Stomach (tissue), 9 donors: ENCODE measurements around the gene TAF4. TPM values are rescaled to one million over a fixed set of nuclear protein-coding genes. Genes with fewer than 3 reads are reported as not detected.
A peak's percentile ranks its signal among the peaks of the same experiment; 100 is the strongest.
"Not testable (repeated sequence)": the region's sequence is repeated elsewhere in the genome, so short reads cannot be mapped to it uniquely, and the experiment has no call there.

ENCODE experiments used
- DNase-seq, 2 donors: peaks; one replicate each; pipeline versions ENCODE4 v3.0.0 to v3.0.0-alpha.2; 2013 to 2019
- H3K27ac ChIP-seq, 5 donors: fragments of 200-600 bp in 4 of 5; sonication (generic) in 4 of 5; one replicate each; pipeline ENCODE4 v1.5.1; 2013 to 2019; ENCODE audit warnings: mild to moderate bottlenecking in 1 of 5, moderate library complexity in 1 of 5
- H3K27me3 ChIP-seq, 3 donors: fragments of 200-600 bp; sonication (generic); one replicate each; pipeline ENCODE4 v1.5.1; 2017 to 2019; ENCODE audit warnings: mixed run types in 1 of 3
- H3K36me3 ChIP-seq, 4 donors: fragments of 200-600 bp; sonication (generic); 1 replicate in 3 of 4; 2 replicates in 1 of 4; pipeline ENCODE4 v1.5.1; 2016 to 2019
- H3K4me1 ChIP-seq, 4 donors: fragments of 200-600 bp; sonication (generic); one replicate each; pipeline ENCODE4 v1.5.1; 2016 to 2019
- H3K4me3 ChIP-seq, 4 donors: fragments of 200-600 bp; sonication (generic) in 3 of 4; one replicate each; pipeline ENCODE4 v1.5.1; 2016 to 2019; ENCODE audit warnings: mild to moderate bottlenecking in 1 of 4
- H3K9me3 ChIP-seq, 4 donors: fragments of 200-600 bp; sonication (generic); one replicate each; pipeline ENCODE4 v1.5.1; 2016 to 2019
- CTCF ChIP-seq, 7 experiments: fragments of 450-650 bp in 4 of 7; fragments of 200-600 bp in 3 of 7; sonication (generic) in 3 of 7; IDR thresholded peaks; one replicate each; pipeline ENCODE4 v1.5.1; 2016 to 2019; ENCODE audit warnings: antibody characterized with exemption in 7 of 7, control low read depth in 2 of 7, mild to moderate bottlenecking in 1 of 7
- EP300 ChIP-seq: sonication (generic); formaldehyde crosslinking; IDR thresholded peaks from one replicate; pipeline ENCODE4 v1.6.1; 2017; ENCODE audit warnings: antibody characterized with exemption
- POLR2A ChIP-seq, 4 donors: fragments of 450-650 bp; IDR thresholded peaks; one replicate each; pipeline ENCODE4 v1.6.1; 2016; ENCODE audit warnings: antibody characterized with exemption in 4 of 4, control low read depth in 2 of 4, mild to moderate bottlenecking in 1 of 4, moderate library complexity in 1 of 4
- POLR2AphosphoS5 ChIP-seq, 3 donors: sonication (generic); formaldehyde crosslinking; IDR thresholded peaks; one replicate each; pipeline ENCODE4 v1.6.1; 2016; ENCODE audit warnings: antibody characterized with exemption in 3 of 3
- WGBS, 5 donors: extraction: QIAGEN DNeasy Blood & Tissue Kit in 3 of 5; methylation state at CpG; one replicate each; pipeline versions ENCODE4 v1.1.5 to v1.1.7; 2013 to 2018; 5-methylcytosine and 5-hydroxymethylcytosine counted together
- intact Hi-C: fragments of 100-400 bp; cut with DNase I; formaldehyde crosslinking; loops from one replicate; pipeline ENCODE4 v1.15.1; 2023; ENCODE audit warnings: low total_unique reads
- polyA plus RNA-seq, 3 donors: library from polyadenylated mRNA; stranded (reverse); fragments of 200-250 nt; gene quantifications; one replicate each; pipeline ENCODE4 v1.2.3, GENCODE V29; 2013
- total RNA-seq, 5 donors: library from RNA; depleted of rRNA; stranded (reverse); fragments of >200 nt; gene quantifications; one replicate each; pipeline versions ENCODE4 v1.1.0 to v1.2.3, GENCODE V29; 2014 to 2016
- donor health status: healthy with polysubstance abuse.
- donor health status: Bipolar disorder and iron deficiency.
- donor health status: healthy.

TAF4 gene
- total and polyA plus RNA-seq, 8 donors: 3.2 to 33.9 (median 11.2) TPM

GRCh38 chr20:62056975-62057374, 8.7 kb downstream of the TAF4 start:
- Histone ChIP-seq H3K4me3 (no peak overlapping the region), H3K4me1 (peaks cover 0 to 50% (median 20%) of the 10 kb centered on the region in 4 donors), H3K36me3 (peaks cover 6 to 37% (median 16%) of the 10 kb centered on the region in 4 donors), H3K27me3 (no peaks in the 10 kb centered on the region), H3K27ac (no peak overlapping the region), H3K9me3 (no peaks in the 10 kb centered on the region)
- WGBS, 5 donors: 86 to 92% (median 90%) methylated on average over 11 of the region's 11 CpGs
- intact Hi-C loops: no loop called here
- no peak for TF ChIP-seq CTCF (IDR thresholded peaks at IDR 0.05)
- TF ChIP-seq EP300: no peak
- no peak for TF ChIP-seq POLR2AphosphoS5 (IDR thresholded peaks at IDR 0.05)
- no peak for TF ChIP-seq POLR2A (IDR thresholded peaks at IDR 0.05)
- no peak for DNase-seq

GRCh38 chr20:62056377-62056776, 9.3 kb downstream of the TAF4 start:
- WGBS, 5 donors: 80 to 94% (median 91%) methylated on average over 6 of the region's 6 CpGs
- peaks cover 0 to 53% (median 22%) of the 10 kb centered on the region in 4 donors for H3K4me1 ChIP-seq
- TF ChIP-seq POLR2AphosphoS5 (IDR thresholded peaks at IDR 0.05) (no peak), CTCF (IDR thresholded peaks at IDR 0.05) (no peak), POLR2A (IDR thresholded peaks at IDR 0.05) (no peak), EP300 (no peak)
- H3K27ac ChIP-seq: no peak overlapping the region
- DNase-seq: no peak
- H3K9me3 ChIP-seq: no peaks in the 10 kb centered on the region
- H3K36me3 ChIP-seq: peaks cover 6 to 37% (median 16%) of the 10 kb centered on the region in 4 donors
- intact Hi-C loops: no loop called here
- no peak overlapping the region for H3K4me3 ChIP-seq
- H3K27me3 ChIP-seq: no peaks in the 10 kb centered on the region

- DNase-seq, intact Hi-C loops, H3K27me3 ChIP-seq, H3K4me3 ChIP-seq, H3K9me3 ChIP-seq, H3K27ac ChIP-seq: not testable (repeated sequence)
- H3K36me3 ChIP-seq: peaks cover 6 to 37% (median 16%) of the 10 kb centered on the region in 4 donors
- WGBS, 5 donors: 72 to 93% (median 86%) methylated on average over 6 of the region's 6 CpGs
- H3K4me1 ChIP-seq: peaks cover 0 to 53% (median 22%) of the 10 kb centered on the region in 4 donors
Observed at GRCh38 chr20:62055862-62056115, 9.9 kb downstream of the TAF4 start.

GRCh38 chr20:62055106-62055861, 10.4 kb downstream of the TAF4 start:
- H3K9me3 ChIP-seq: no peaks in the 10 kb centered on the region
- H3K4me1 ChIP-seq: peaks cover 0 to 54% (median 25%) of the 10 kb centered on the region in 4 donors
- no peak for TF ChIP-seq POLR2AphosphoS5 (IDR thresholded peaks at IDR 0.05)
- no peak for TF ChIP-seq POLR2A (IDR thresholded peaks at IDR 0.05)
- TF ChIP-seq CTCF (IDR thresholded peaks at IDR 0.05): no peak
- TF ChIP-seq EP300: no peak
- 90 to 97% (median 96%) methylated on average over 21 of the region's 21 CpGs for WGBS, 5 donors
- intact Hi-C loops: no loop called here
- H3K36me3 ChIP-seq: peaks cover 6 to 37% (median 16%) of the 10 kb centered on the region in 4 donors
- H3K27ac ChIP-seq: no peak overlapping the region
- DNase-seq: peak in 1 of 2 donors; percentile 1
- H3K4me3 ChIP-seq: no peak overlapping the region
- no peaks in the 10 kb centered on the region for H3K27me3 ChIP-seq

GRCh38 chr20:62054451-62054953, 11.2 kb downstream of the TAF4 start:
- Histone ChIP-seq H3K27ac (no peak overlapping the region), H3K9me3 (no peaks in the 10 kb centered on the region), H3K27me3 (no peaks in the 10 kb centered on the region), H3K36me3 (peaks cover 6 to 37% (median 16%) of the 10 kb centered on the region in 4 donors), H3K4me3 (no peak overlapping the region), H3K4me1 (peaks cover 0 to 48% (median 19%) of the 10 kb centered on the region in 4 donors)
- intact Hi-C loops: no loop called here
- no peak for TF ChIP-seq CTCF (IDR thresholded peaks at IDR 0.05)
- TF ChIP-seq EP300: no peak
- TF ChIP-seq POLR2AphosphoS5 (IDR thresholded peaks at IDR 0.05): no peak
- TF ChIP-seq POLR2A (IDR thresholded peaks at IDR 0.05): no peak
- no peak for DNase-seq
- WGBS, 5 donors: 95 to 98% (median 97%) methylated on average over 11 to 12 of the region's 12 CpGs
